Keratinocyte (primary cell): ENCODE results near the gene FSCB. TPM values are rescaled to one million over a fixed set of nuclear protein-coding genes. Genes with fewer than 3 reads are reported as not detected.

Experiments used
- DNase-seq: peaks from one replicate; pipeline ENCODE4 v3.0.0-alpha.2; 2011; ENCODE audit warnings: low read depth, missing footprints, low spot score
- FAIRE-seq: peaks from 2 replicates; lab custom pipeline; 2011; peaks lifted over from hg19 to GRCh38; lab: Jason Lieb, UNC
- H2AFZ ChIP-seq: 2 replicates; pipeline ENCODE4 v1.6.0; 2012; ENCODE audit warnings: low read length, control low read depth, inconsistent platforms; ENCODE audit not compliant: control insufficient read depth
- H3K27ac ChIP-seq: 2 replicates; pipeline ENCODE4 v1.5.1; 2011; ENCODE audit warnings: low read length; ENCODE audit not compliant: control insufficient read depth, insufficient read depth
- H3K27me3 ChIP-seq: 3 replicates; pipeline ENCODE4 v1.6.0; 2011; ENCODE audit warnings: low read length; ENCODE audit not compliant: control insufficient read depth, insufficient read depth; ENCODE audit errors: extremely low read depth
- H3K36me3 ChIP-seq, 2 experiments: 2 replicates in 1 of 2; 3 replicates in 1 of 2; pipeline ENCODE4 v1.5.1; 2011; ENCODE audit warnings: low read length in 2 of 2, mild to moderate bottlenecking in 1 of 2; ENCODE audit not compliant: control insufficient read depth in 2 of 2, insufficient read depth in 2 of 2; ENCODE audit errors: extremely low read depth in 1 of 2
- H3K4me1 ChIP-seq: 3 replicates; pipeline ENCODE4 v1.5.1; 2011; ENCODE audit warnings: low read length; ENCODE audit not compliant: control insufficient read depth, insufficient read depth; ENCODE audit errors: extremely low read depth
- H3K4me2 ChIP-seq: 3 replicates; pipeline ENCODE4 v1.6.0; 2011; ENCODE audit warnings: low read depth, low read length; ENCODE audit not compliant: control insufficient read depth, insufficient read depth; ENCODE audit errors: extremely low read depth
- H3K4me3 ChIP-seq, 3 experiments: fragments of 200-600 bp in 1 of 3; sonication (generic) in 1 of 3; 2 replicates in 2 of 3; 3 replicates in 1 of 3; pipeline ENCODE4 v1.5.1; 2011 to 2016; ENCODE audit warnings: low read length in 3 of 3, mild to moderate bottlenecking in 3 of 3, control low read depth in 2 of 3, inconsistent platforms in 1 of 3, low read depth in 1 of 3, mixed read lengths in 1 of 3, mixed run types in 1 of 3, moderate library complexity in 1 of 3; ENCODE audit not compliant: control insufficient read depth in 2 of 3, insufficient read depth in 2 of 3; ENCODE audit errors: extremely low read depth in 1 of 3
- H3K79me2 ChIP-seq: 2 replicates; pipeline ENCODE4 v1.6.0; 2012; ENCODE audit warnings: low read length; ENCODE audit not compliant: control insufficient read depth, insufficient read depth
- H3K9ac ChIP-seq: 3 replicates; pipeline ENCODE4 v1.6.0; 2011; ENCODE audit warnings: low read length; ENCODE audit not compliant: control insufficient read depth, insufficient read depth; ENCODE audit errors: extremely low read depth
- H3K9me1 ChIP-seq: 3 replicates; pipeline ENCODE4 v1.6.0; 2011; ENCODE audit warnings: low read length; ENCODE audit not compliant: control insufficient read depth, insufficient read depth; ENCODE audit errors: extremely low read depth
- H3K9me3 ChIP-seq: 2 replicates; pipeline ENCODE4 v1.5.1; 2012; ENCODE audit warnings: low read depth, low read length; ENCODE audit not compliant: control insufficient read depth
- H4K20me1 ChIP-seq: 3 replicates; pipeline ENCODE4 v1.6.0; 2011; ENCODE audit warnings: low read length; ENCODE audit not compliant: control insufficient read depth, insufficient read depth; ENCODE audit errors: extremely low read depth
- CTCF ChIP-seq, 3 experiments: IDR thresholded peaks in 1 of 3; conservative IDR thresholded peaks in 1 of 3; optimal IDR thresholded peaks in 1 of 3; 2 replicates in 2 of 3; 3 replicates in 1 of 3; pipeline versions ENCODE3 to v1.5.1; 2011; ENCODE audit warnings: low read length in 3 of 3, mild to moderate bottlenecking in 3 of 3, moderate library complexity in 2 of 3, control low read depth in 1 of 3, inconsistent platforms in 1 of 3; ENCODE audit not compliant: insufficient read depth in 2 of 3; ENCODE audit errors: extremely low read depth in 1 of 3
- EZH2 ChIP-seq: IDR thresholded peaks from one replicate; pipeline ENCODE4 v1.6.1; 2012; ENCODE audit warnings: inconsistent platforms, mild to moderate bottlenecking, low read length, moderate library complexity
- dilution Hi-C: fragments of 300-500 bp; cut with MboI; formaldehyde crosslinking; loops from one replicate; pipeline ENCODE4 v1.7.0; 2020; ENCODE audit warnings: low sequenced_read_pairs; ENCODE audit not compliant: extremely low pct_ligation_motif_present
- polyA plus RNA-seq, 5 experiments: library from polyadenylated mRNA; depleted of rRNA in 3 of 5; stranded (reverse) in 3 of 5; stranded (forward) in 1 of 5; unstranded in 1 of 5; fragments of >200 nt; gene quantifications; 1 replicate in 1 of 5; 2 replicates in 3 of 5; 3 replicates in 1 of 5; pipeline versions ENCODE4 v1.2.1 to v1.2.3, GENCODE V29; 2011 to 2012; ENCODE audit warnings: missing spikeins in 2 of 5, low read depth in 1 of 5, low replicate concordance in 1 of 5

The FSCB gene
- polyA plus RNA-seq, 1 donor (not counting 4 experiments of a cell fraction or from before 2014, with no cell fraction given) = not detected

DNA sequence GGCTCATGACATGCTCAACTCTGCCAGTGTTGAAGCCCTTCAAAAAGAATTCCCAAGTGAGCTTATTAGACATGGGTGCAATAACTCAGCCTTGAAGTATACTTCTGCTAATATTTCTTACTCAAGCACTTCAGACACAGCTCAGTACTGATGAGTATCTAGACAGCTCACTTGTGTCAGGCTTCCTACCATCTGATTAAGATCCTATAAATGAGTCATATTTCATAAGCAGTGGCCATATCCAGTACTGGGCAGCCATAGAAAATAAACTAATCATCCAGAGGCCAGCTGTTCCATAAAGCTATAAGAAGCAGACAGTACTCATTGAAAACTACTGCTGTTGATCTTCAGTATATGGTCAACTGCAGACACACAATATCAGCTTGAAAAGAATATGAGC, 12.9 kb downstream of the FSCB start:
- Histone ChIP-seq H3K36me3 (no peaks in the 10 kb centered on the region), H2AFZ (no peak overlapping the region), H3K4me2 (no peak overlapping the region), H3K27me3 (no peaks in the 10 kb centered on the region), H4K20me1 (no peaks in the 10 kb centered on the region), H3K79me2 (no peaks in the 10 kb centered on the region), H3K4me1 (no peaks in the 10 kb centered on the region), H3K9ac (no peak overlapping the region), H3K9me1 (no peaks in the 10 kb centered on the region), H3K9me3 (peaks cover 2% of the 10 kb centered on the region), H3K27ac (no peak overlapping the region), H3K4me3 (no peak overlapping the region)
- dilution Hi-C loops = no loop called here
- TF ChIP-seq CTCF (optimal IDR thresholded peaks at IDR 0.05 in 1 of 3, IDR thresholded peaks at IDR 0.05 in 1 of 3, conservative IDR thresholded peaks at IDR 0.05 in 1 of 3; ENCODE audit: extremely low read depth in 1 of 3, insufficient read depth in 2 of 3, low read length in 3 of 3) (no peak), EZH2 (no peak)
- FAIRE-seq = no peak
- DNase-seq = no peak

DNA sequence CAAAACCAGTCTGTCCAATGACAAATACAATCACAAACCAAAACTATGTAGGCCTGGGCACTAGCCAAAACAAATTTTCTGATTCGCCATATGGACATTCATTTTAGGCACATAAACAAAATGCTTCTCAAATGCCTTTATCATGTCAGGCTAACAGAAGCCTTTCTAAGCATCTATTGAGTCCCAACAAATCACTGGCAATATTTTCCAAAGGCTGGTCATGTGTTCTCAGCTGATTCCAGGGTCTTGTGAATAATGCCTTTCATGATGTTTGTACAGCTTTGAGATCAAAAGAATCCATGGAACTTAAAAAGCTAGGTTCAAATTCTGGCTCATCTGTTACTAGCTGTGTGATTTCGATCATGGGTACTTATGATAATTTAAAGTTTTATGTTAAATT, 16.1 kb downstream of the FSCB start:
- Histone ChIP-seq H3K9ac (no peak overlapping the region), H2AFZ (no peak overlapping the region), H3K4me2 (no peak overlapping the region), H3K36me3 (no peaks in the 10 kb centered on the region), H3K27ac (no peak overlapping the region), H3K9me1 (no peaks in the 10 kb centered on the region), H3K79me2 (no peaks in the 10 kb centered on the region), H3K9me3 (peaks cover 2% of the 10 kb centered on the region), H4K20me1 (no peaks in the 10 kb centered on the region), H3K4me3 (no peak overlapping the region), H3K4me1 (no peaks in the 10 kb centered on the region), H3K27me3 (no peaks in the 10 kb centered on the region)
- dilution Hi-C loops = no loop called here
- FAIRE-seq = no peak
- TF ChIP-seq CTCF (optimal IDR thresholded peaks at IDR 0.05 in 1 of 3, IDR thresholded peaks at IDR 0.05 in 1 of 3, conservative IDR thresholded peaks at IDR 0.05 in 1 of 3; ENCODE audit: extremely low read depth in 1 of 3, insufficient read depth in 2 of 3, low read length in 3 of 3) = no peak
- TF ChIP-seq EZH2 = no peak
- no peak for DNase-seq
